Measurements from ENCODE around the gene ARMH4.

- no peak for TF ChIP-seq CTCF (IDR thresholded peaks at IDR 0.05)
- no peak for TF ChIP-seq POLR2A (IDR thresholded peaks at IDR 0.05)
Measured at GRCh38 chr14:58151133-58152013, 640 bp downstream of the ARMH4 start.

Data from transverse colon (tissue), 3 donors.